NCI-H187 treated with DMSO at 0.1 percent for 48 hours (cell line): ENCODE data around the gene ANGPTL2.

ENCODE experiments used
- DNase-seq: peaks from one replicate; lab custom pipeline; 2025; lab: John Stamatoyannopoulos, UW

Gene ANGPTL2

DNA sequence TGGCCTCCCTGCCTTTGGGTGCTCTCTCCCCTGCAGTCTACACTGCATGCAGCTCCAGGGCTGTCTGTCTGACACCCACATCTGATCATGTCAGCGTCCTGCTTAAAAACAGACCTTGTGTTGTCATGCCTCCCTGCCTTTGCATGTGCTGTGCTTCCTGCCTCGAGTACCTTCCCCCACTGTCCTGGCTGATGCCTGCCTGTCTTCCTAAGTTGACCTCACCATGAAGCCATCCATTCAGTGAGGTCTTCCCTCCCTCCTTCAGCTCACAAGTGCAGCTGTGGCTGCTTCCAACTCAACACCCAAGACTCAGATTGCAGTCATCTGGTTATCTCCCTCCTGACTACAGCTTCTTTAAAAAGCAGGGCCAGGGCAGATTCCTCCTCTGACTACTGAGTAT, 5.5 kb downstream of the ANGPTL2 start:
- DNase-seq, result no peak

DNA sequence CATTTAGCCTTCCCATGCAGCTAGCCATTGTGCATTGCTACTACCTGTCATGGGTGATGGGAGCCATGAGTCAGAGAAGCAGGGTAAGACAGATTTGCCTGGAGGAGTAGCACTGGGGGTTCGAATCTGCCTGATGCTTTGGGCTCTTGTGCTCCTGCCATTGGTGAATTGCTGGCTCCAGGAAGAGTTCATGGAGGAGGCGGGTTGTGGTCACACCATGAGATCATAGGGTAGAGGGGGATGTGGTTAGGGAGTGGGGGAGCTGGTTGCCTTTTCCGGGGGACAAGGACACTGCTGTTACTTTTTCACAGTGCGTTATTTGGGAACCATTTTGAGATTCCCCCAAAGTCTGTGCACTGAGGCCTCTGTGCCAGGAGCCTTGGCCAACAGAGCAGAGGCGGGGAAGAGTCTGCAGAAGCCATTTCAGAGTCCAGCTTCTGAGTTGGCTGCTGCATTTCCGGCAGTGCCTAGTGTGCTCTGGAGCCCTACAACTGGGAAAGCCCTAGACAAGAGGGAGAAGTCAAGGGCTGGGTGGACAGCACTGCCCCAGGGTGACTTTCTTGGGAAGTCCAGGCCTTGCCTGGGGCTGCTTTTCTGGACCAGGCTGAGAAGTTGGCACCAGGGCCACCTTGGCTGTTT, 6.2 kb downstream of the ANGPTL2 start:
- DNase-seq, result no peak

DNA sequence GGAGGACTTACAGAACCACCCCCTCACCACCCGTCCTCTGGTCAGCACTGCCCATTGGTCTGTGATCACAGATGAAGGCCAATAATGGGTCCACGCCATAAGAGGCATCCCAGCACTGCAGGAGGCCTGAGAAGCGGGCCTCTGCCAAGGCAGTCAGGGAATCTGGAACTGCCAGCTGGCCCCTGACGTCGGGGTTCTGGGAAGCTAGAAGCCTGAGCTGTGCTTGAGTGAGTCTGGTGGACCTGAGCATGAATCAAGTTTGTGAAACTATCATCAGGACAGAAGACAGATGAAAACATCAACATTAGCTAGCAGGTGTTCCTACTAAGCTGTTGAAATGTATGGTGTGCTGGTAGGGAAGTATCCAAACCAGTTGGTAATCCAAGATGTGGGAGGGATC, 7.8 kb downstream of the ANGPTL2 start:
- DNase-seq, result no peak

DNA sequence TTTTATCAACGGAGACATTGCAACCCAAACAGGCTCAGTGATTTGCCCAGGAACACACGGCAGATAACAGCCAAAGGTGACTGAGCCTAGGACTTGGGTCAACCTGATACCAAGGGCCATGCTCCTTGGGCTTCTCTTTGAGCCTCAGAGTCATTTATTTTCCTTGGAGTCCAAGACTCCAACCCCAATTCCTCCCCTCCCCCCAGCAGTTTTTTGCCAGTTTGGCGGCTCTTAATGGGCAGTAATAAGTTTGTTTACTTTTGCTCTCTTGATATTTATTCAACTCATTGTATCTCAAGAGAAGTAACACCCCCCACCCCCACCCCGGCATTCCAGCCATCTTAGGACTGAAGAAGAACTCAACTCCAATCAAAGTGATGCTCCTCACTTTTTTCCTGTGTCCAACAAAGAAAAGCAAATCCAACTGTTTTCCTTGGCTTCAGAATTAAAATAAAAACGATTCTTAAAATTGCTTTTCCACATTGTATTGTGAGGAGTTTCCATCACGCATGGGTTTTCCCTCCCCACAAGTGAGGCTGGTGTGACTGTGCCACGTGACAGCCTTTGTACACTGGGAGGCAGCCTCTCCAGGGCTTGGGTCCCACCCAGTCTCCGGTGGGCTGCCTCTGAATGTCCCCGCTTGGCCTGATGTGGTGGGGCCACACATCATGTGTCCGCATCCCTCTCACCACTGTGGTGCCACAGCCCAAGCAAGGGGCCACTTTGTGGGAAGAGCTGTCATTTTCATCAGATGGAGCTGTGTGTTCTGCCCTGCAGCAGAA, 9.1 kb downstream of the ANGPTL2 start:
- DNase-seq, result no peak

DNA sequence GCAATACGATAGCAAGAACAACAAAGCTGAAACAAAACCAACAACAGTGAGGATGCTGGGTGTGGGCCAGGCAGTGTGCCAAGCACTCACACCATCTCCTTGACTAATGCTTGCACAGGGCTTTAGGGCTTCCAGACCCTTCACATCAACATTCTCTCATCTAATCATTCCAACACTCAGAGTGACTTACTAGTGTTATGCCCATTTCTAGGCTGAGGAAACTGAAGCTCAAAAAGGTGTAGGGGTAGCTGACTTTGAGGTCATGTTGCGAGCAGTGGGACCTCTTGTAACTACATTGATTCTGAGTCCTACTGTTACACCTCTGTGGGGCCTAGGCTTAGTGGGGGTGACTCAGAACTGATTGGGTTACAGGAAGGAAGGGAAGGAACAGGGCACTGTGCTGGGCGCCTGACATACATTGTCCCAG, 9.7 kb downstream of the ANGPTL2 start:
- no peak for DNase-seq

DNA sequence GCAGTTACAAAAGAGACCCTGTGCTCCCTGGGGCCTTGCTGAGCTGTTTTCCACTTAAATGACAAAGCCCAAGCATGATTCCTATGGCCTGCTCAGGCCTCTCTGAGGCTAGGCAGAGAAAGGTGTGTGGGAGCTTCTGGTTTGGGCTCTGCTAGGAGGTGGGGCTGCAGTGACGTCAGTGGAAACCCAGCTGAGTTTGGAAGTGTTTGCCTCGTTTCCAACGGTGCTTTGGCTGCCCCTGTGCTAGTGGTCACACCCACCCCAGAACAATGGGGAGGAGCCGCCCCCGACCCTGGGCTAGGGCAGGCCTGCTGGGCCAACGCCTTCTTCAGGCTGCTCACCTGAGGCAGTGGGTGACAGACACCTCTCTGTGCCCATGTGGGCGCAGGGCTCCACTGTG, 10.4 kb downstream of the ANGPTL2 start:
- DNase-seq, result no peak

DNA sequence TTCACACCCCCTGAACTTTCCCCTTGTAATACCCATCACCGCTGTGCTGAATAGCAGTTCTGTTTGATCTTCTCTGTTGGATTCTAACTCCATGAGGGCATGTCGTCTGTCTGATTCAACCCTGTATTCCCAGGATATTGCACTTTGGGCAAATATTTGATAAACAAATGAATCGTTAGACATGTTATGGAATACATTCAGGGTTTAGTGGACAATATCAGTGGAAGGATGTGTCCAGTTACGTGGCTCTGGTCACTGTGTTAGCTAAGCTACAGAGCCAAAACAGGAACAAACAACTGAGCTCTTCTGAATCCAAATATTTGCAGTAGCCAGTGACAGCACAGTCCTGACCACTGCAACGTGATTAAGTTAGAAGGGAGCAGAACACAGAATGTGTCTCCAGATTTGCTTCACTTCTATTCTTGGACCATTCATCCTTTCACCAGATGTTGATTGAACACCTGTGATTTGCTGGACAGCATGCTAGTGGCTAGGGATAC, 13.2 kb downstream of the ANGPTL2 start:
- no peak for DNase-seq

DNA sequence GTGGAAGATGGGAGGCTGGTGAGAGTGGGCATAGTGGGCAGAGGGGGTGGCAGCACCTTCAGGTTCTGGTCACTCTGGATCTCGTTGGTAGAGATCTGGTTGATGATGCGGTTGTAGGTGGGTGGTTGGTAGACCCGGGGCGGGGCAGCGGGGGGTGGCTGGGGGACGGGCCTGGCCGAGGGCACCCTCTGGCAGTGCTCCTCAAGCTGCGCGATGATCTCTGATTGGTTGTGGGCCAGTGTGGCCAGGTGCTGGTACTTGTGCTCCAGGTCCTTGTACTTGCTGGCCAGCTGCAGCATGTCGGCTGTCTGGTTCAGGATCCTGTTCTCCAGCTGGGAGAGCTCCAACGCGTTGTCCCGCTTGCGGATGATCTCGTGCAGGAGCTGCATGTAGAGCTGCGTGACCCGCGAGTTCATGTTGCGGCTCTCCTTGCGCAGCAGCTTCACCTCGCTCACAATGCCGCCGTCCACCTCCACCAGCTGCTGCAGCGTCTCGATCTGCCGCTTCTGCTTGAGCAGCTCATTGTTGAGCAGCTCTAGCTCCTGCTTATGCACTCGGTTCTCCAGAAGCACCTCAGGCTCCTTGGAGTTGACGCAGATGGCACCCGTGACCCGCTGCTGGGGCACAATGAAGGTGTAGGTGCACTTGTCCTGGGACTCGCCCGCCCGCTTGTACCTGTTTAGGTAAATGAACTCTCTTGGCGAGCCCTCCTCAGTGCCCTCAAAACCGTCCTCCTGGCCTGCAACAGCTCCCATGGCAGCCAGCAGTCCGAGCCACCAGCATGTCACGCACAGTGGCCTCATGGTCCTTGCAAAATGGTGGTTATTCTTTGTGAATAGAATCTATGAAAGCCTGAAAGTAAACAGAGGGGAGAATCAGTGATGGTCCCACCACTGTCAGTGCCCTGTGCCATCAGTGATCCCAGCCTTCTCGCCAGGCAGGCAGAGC, 14.2 kb downstream of the ANGPTL2 start:
- no peak for DNase-seq

DNA sequence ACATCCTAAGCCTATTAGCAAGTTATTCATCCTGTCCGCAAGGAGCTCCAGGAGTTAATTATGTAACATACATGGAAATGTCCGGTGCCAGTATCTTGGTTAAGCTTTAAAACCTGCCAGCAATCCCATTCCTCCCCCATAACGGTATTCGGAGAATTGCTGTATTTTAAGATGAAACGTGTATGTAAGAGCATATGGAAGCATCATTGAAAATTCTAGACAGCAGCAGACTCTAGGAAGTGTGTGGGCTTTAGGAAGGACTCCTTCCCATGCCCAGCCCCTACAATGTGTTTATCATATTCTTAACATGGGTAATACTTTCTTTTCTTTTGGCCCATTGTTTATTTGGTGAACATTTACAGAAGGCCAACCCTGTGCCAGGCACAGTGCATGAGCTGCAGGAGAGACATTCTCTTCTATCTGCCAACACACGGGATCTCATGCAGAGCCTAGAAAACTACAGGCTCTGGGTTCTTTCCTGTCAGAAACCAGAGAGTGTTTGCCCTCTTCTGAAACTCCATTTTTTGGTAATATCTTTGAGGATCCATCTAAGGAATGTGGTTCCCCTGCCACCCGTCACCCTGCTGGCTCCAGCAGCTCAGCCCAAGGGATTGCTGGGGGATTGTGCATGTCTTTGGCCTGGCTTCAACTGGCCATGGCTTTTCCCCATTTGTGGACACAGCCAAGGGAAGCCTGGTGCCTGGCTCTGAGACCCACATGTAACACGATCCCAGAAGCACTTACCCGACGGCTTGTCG, 15.1 kb downstream of the ANGPTL2 start:
- no peak for DNase-seq

DNA sequence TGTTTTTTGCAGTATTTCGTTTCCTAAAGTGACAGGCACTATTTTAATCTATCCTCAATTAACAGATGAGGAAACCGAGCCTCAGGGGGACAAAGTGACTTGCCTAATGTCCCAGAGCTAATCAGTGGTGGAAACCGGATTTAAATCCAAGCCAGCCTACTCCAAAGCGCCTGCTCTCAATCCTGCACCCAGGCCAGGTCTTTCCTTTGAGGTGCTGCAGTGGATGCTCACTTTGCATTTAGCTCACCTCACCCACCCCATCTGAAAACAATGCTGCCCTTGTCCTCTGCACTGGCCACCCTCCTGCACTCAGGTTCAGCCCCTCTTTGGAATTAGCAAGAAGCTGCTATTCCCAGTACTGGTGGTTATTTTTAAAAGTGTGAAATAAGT, 16.0 kb downstream of the ANGPTL2 start:
- DNase-seq, result no peak

DNA sequence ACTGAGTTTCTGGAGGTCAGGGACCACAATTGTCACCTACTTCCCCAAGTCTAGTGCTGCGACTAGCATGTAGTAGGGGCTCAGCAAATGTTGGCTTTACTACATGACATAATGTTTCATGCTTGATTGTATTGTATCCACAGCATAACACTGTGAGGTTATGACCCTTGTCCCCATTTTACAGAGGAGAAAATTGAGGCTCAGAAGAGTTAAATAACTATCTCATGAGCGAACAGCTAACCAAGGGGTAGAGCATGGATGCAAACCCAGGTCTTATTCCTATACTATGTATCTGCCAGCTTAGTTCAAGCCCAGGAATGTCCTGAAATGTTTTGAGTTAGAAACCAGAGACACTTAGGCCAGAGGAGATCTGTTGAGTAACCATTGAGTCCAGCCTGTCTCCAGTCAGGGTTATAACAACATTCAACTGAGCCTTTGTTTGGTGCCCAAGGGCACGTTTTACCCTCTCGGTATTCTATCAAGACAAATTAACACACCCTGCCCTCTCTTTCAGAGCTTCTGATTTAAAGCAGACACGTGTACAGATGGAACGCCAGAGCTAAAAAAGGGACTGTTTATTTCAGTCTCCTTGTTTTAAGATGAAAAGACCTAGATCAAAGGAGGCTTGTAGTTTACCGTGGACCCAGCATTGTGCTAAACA, 16.5 kb downstream of the ANGPTL2 start:
- DNase-seq, result no peak

DNA sequence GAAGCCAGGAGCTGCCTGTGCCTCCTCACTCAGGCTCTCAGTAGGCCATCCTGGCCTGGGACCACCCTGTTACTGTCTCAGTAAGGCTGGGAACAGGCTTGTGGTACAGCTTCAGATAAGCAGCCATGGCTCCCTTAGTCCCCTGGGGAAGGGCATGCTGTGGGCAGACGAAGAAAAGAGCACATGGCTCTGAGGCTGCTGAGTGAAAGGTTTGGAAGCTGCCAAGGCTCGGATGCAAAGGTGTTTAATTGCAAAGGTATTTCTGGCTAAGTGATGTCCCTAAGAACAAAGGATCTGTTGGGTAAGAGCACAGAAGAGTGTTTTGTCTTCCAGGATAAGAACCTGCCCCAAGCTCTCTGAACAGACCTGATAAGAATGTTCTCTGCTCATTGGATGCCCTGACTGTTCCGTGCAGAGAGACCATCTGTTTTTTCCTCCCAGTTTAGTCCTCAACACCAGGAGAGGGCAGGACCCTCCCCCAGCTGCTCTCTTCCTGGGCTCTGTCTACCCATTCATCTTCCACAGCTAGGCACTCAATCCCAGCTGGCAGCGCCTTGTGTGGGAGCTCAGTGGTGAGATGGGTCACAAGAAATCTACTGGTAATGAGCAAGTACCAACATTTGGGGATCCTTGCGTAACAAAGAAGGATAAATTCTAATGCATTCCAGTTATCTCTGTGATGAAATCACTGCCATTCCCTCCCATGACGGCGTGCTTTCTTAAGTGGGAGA, 17.7 kb downstream of the ANGPTL2 start:
- DNase-seq, result no peak

DNA sequence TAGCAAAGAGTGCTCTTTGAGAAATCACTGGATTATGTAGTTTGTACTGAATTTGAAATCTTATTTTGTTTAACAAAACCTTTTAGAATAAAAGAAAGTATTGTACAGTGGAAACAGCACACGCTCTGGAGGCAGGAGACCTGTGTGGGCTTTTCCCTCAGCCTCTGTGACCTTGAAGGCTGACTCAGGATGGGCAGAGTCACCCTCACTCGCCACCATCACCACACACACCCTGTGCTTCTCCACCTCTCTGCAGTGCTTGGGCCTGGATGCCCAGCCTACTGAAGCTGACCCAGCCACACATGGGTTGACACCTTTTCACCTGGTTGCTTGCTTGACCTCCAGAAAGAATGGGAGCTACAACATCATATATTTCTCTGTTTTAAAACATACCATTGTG, 19.6 kb downstream of the ANGPTL2 start:
- no peak for DNase-seq

DNA sequence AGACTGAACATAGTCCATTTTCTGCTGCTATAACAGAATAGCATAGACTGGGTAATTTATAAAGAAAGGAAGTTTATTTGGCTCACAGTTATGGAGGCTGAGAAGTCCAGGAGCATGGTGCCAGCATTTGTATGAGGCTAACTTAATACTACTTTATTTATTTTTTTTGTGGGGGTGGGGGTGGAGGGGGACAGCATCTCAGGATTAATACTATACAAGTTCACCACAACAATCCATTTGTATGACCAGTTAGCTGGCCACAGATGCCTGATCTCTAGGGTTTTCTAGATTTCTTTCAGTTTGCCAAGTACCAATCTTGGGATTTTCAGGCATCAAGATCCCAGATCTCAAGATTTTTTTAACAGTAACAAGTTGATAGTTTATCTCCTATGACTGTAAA, 20.3 kb downstream of the ANGPTL2 start:
- DNase-seq, result no peak

DNA sequence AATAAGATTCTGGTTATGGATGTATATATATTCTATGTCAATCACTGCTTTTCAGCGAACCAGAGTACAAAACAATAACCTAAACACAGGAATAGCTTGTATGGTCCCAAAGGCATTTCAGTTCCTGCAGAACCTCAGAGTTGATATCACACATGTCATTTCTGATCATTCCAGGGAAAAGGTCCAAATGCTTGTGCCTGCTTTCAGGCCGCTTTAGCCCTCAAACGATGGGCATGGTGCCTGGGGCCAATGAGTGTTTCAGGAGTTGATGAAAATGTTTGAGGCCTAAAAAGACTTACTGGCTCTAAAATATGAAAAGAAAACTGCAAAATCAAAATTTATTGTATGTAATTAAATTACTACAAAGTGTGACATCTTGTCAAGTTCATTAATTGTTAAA, 22.8 kb downstream of the ANGPTL2 start:
- no peak for DNase-seq

DNA sequence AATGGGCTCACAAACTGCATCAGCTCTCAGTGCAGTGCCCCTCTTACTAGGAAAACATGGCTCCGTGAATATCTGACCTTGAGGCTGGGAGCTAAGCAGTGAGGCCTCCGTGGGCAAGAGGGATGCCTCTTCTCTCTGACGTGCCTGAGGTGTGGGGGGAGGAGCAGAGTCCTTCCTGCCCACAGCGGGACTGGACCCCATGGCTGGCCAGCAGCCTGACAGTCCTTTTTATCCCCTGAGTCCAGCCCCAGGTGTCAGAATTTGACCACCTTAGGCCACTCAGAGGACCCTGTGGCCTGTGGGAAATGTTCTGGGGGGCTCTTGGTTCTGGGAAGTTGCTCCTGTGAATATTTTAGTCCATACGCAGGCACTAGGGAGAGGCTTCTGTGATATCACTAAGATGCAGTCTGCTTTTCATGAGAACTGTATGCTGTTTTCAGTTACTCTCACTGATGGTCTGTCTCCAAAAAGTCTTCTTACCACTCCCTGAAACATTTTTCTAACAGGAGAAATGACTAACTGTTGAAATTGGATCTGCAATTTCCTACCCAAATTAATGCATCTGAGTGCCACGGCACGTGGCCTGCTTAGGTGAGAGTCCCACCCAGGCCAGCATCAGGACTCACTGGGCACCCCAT, 23.4 kb downstream of the ANGPTL2 start:
- DNase-seq, result no peak

DNA sequence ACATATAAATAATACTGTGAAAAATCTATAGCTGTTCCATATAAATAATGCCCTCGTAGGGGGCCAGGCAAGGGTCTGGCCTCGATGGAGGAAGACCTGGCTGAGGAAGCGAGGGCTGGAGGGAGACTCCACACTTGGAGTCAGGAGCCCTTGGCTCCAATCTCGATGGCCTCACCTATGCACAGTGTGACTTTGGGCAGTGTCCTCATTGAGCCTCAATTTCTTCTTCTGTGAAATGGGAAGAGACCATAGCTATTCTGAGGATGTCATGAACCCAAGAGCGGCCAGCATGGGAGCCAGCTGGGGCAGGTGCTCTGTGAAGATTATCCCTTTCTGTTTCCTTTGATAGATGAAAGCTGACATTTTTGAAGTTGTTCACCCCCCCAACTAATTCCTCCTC, 24.8 kb downstream of the ANGPTL2 start:
- no peak for DNase-seq

DNA sequence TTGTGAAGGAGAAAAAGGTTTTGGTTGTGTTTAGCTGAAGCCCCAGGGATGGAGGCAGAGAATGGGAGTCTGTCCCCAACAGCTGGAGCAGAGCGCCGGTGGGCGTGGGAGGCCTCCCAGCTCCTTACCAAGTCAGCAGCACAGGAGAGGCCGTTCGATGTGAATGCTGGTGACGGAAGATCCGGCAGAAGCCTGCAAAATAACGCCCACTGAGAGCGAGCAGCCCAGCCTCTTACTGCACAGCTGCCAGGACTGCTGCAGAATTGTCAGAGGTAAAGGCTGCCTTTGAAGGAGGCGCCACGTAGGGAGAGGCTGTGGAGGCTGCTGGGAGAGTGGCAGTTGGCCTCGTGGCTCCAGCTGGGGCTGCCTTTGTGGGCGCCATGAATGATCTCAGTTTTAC, 26.2 kb downstream of the ANGPTL2 start:
- no peak for DNase-seq

DNA sequence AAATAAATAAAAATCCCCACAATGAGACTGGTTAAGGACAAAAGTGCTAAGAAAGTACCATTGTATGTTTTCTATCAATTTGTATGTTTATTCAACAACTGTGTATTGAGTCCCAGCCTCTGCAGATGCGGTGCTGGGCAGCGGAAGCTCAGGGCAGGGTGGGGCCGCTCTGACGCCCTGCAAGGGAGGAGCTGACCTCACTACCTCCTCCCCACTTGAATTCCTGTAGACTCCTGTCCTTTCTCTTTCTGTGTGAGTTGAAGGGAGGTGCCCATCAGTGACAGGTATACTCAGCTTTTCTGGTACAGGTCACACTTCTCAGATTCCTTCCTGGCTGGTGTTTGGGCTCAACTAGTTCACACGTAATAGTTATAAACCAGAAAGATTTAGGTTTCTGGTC, 27.0 kb downstream of the ANGPTL2 start:
- no peak for DNase-seq
